ENCODE data around the gene ACKR2.

The ACKR2 gene

GRCh38 chr3:42853739-42854302 lies 44.6 kb downstream of the ACKR2 start:
- Mint-ChIP-seq H3K27ac (no peak overlapping the region), H3K9me3 (no peaks in the 10 kb centered on the region), H3K36me3 (ENCODE audit: low read depth) (no peaks in the 10 kb centered on the region), H3K4me3 (no peak overlapping the region), H3K4me1 (ENCODE audit: low read depth) (no peaks in the 10 kb centered on the region), H3K27me3 (peaks cover 8% of the 10 kb centered on the region)

- H3K36me3 Mint-ChIP-seq (ENCODE audit: low read depth): no peaks in the 10 kb centered on the region
- no peaks in the 10 kb centered on the region for H3K4me1 Mint-ChIP-seq (ENCODE audit: low read depth)
Measured at GRCh38 chr3:42855219-42855546, 45.9 kb downstream of the ACKR2 start.

DNA sequence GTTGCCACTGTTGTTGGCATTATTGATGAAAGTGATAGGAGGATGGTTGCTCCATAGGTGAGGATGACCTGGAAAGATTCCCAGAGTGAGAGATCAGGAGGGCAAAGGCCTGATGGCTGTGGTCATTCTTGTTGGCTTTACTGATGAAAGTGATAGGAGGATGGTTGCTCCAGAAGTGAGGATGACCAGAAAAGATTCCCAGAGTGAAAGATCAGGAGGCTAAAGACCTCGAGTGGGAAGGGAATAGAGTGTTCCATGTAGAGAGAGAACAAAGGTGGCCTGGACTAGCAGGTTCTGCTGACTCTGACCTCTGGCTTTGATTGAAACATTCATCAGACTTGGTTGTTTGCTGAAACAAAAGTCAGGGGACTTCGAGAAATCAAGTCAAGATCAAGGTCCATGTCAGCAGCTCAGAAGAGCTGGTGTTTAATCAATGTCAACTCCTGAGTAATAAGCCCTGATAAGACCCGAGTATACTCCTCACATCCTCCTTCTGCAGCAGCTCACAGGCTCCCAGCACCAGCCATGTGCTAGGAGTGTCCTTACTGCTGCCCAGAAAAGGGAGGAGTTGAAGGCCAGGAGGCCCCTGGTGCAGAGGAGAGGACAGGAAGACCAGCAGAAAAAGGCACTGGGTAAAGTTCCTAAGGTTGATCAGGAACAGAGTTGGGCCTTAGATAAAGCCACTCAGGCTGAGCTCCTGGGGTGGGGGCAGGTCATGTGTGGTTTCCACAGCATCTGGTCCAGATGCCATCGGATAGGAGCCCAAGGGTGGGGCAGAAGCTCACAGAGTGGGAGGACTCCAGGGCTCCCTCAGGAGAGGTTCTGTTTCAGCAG lies 46.5 kb downstream of the ACKR2 start:
- Mint-ChIP-seq H3K9me3 (no peaks in the 10 kb centered on the region), H3K36me3 (ENCODE audit: low read depth) (no peaks in the 10 kb centered on the region), H3K27me3 (peaks cover 12% of the 10 kb centered on the region), H3K4me3 (no peak overlapping the region), H3K27ac (no peak overlapping the region), H3K4me1 (ENCODE audit: low read depth) (no peaks in the 10 kb centered on the region)

More at GRCh38 chr3:42855219-42855546, 45.9 kb downstream of the ACKR2 start:
- Mint-ChIP-seq H3K27me3 (peaks cover 12% of the 10 kb centered on the region), H3K9me3 (no peaks in the 10 kb centered on the region), H3K4me3 (no peak overlapping the region), H3K27ac (no peak overlapping the region)

DNA sequence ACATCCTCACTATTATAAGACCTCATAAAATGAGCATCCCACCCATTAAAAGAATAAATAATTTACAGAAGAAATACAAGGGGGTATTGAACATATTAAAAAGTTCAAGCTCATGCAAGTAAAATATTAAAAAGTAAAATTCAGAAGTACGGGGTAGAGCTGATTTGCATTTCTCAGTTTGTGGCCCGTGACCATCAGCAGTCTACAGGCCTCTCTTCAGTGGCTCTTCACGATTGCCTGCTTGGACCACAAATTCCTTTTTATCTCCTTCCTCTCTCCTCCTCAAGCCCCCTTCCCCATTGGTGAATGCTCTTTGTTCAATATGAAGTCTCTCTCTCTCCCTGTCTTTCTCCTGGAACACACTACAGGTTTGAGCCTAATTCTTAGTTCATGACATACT lies 47.3 kb downstream of the ACKR2 start:
- Mint-ChIP-seq H3K4me3 (no peak overlapping the region), H3K27me3 (peaks cover 12% of the 10 kb centered on the region), H3K9me3 (no peaks in the 10 kb centered on the region), H3K4me1 (ENCODE audit: low read depth) (no peaks in the 10 kb centered on the region), H3K36me3 (ENCODE audit: low read depth) (no peaks in the 10 kb centered on the region), H3K27ac (no peak overlapping the region)

DNA sequence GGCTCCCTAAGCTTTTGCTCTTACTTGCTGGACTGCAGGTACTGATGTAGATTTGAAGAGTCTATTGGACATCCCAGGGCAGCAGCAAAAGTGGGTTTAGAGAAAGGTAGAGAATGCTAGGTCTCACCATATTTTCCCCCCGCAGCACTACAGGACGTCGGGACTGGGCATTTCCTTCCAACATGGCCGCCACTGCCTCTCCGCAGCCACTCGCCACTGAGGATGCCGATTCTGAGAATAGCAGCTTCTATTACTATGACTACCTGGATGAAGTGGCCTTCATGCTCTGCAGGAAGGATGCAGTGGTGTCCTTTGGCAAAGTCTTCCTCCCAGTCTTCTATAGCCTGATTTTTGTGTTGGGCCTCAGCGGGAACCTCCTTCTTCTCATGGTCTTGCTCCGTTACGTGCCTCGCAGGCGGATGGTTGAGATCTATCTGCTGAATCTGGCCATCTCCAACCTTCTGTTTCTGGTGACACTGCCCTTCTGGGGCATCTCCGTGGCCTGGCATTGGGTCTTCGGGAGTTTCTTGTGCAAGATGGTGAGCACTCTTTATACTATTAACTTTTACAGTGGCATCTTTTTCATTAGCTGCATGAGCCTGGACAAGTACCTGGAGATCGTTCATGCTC lies 55.2 kb downstream of the ACKR2 start:
- no peak overlapping the region for H3K27ac Mint-ChIP-seq
- H3K4me1 Mint-ChIP-seq (ENCODE audit: low read depth): no peaks in the 10 kb centered on the region
- no peak overlapping the region for H3K4me3 Mint-ChIP-seq
- H3K27me3 Mint-ChIP-seq: peaks cover 3% of the 10 kb centered on the region
- no peaks in the 10 kb centered on the region for H3K9me3 Mint-ChIP-seq
- H3K36me3 Mint-ChIP-seq (ENCODE audit: low read depth): no peaks in the 10 kb centered on the region

GRCh38 chr3:42865256-42865655 lies 56.0 kb downstream of the ACKR2 start:
- Mint-ChIP-seq H3K9me3 (no peaks in the 10 kb centered on the region), H3K36me3 (ENCODE audit: low read depth) (no peaks in the 10 kb centered on the region), H3K4me3 (no peak overlapping the region), H3K27me3 (no peaks in the 10 kb centered on the region), H3K4me1 (ENCODE audit: low read depth) (no peaks in the 10 kb centered on the region), H3K27ac (no peak overlapping the region)

GRCh38 chr3:42867138-42867537 lies 57.9 kb downstream of the ACKR2 start:
- H3K36me3 Mint-ChIP-seq (ENCODE audit: low read depth): no peaks in the 10 kb centered on the region
- no peak overlapping the region for H3K4me3 Mint-ChIP-seq
- no peaks in the 10 kb centered on the region for H3K27me3 Mint-ChIP-seq
- H3K4me1 Mint-ChIP-seq (ENCODE audit: low read depth): no peaks in the 10 kb centered on the region
- no peaks in the 10 kb centered on the region for H3K9me3 Mint-ChIP-seq
- H3K27ac Mint-ChIP-seq: no peak overlapping the region

DNA sequence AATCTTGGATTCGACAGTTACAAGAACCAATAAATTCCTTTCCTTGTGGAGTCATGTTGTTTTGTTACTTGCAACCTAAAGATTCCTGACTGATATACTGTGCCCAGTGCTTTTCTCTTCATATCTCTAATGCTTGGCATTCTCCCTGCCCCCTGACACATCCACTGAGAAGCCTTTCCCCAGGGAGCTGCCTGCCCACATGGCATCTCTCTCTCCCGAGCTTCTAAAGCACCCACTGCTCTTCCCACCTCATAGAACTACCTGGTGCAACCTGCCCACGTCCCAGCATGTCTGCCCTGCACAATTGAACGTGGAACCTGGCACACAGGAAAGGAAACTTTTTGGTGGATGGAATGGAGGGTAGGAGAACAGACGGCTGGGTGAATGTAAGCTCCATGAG lies 59.6 kb downstream of the ACKR2 start:
- Mint-ChIP-seq H3K4me1 (ENCODE audit: low read depth) (no peaks in the 10 kb centered on the region), H3K4me3 (no peak overlapping the region), H3K27me3 (peaks cover 3% of the 10 kb centered on the region), H3K9me3 (no peaks in the 10 kb centered on the region), H3K27ac (no peak overlapping the region), H3K36me3 (ENCODE audit: low read depth) (no peaks in the 10 kb centered on the region)

- no peak overlapping the region for H3K27ac Mint-ChIP-seq
- no peak overlapping the region for H3K4me3 Mint-ChIP-seq
- H3K27me3 Mint-ChIP-seq: peaks cover 3% of the 10 kb centered on the region
- no peaks in the 10 kb centered on the region for H3K4me1 Mint-ChIP-seq (ENCODE audit: low read depth)
- no peaks in the 10 kb centered on the region for H3K9me3 Mint-ChIP-seq
- H3K36me3 Mint-ChIP-seq (ENCODE audit: low read depth): no peaks in the 10 kb centered on the region
Measured at GRCh38 chr3:42871592-42872196, 62.4 kb downstream of the ACKR2 start.

DNA sequence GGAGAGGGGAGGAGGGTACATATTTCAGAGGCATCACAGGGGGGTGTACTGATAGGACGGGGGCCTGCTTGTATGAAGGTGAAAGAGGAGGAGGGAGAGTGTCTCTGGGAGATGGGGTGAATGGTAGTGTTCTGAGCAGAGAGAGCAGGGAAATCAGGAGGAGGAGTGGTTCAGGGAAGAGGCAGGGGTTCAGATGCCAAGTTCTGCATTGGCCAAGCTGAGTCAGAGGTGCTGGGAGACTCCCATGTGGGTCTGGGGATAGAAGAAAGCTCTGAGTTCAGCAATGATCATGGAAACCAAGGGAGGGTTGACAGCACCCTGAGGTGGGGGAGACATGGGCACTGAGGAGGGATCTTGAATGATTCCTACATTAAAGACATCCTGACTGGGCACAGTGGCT lies 63.5 kb downstream of the ACKR2 start:
- no peaks in the 10 kb centered on the region for H3K36me3 Mint-ChIP-seq (ENCODE audit: low read depth)
- no peaks in the 10 kb centered on the region for H3K9me3 Mint-ChIP-seq
- H3K27me3 Mint-ChIP-seq: peaks cover 3% of the 10 kb centered on the region
- H3K27ac Mint-ChIP-seq: no peak overlapping the region
- H3K4me3 Mint-ChIP-seq: no peak overlapping the region
- no peaks in the 10 kb centered on the region for H3K4me1 Mint-ChIP-seq (ENCODE audit: low read depth)

- Mint-ChIP-seq H3K9me3 (no peaks in the 10 kb centered on the region), H3K4me1 (ENCODE audit: low read depth) (no peaks in the 10 kb centered on the region), H3K27ac (no peak overlapping the region), H3K27me3 (peaks cover 3% of the 10 kb centered on the region), H3K36me3 (ENCODE audit: low read depth) (no peaks in the 10 kb centered on the region), H3K4me3 (no peak overlapping the region)
Measured at GRCh38 chr3:42873221-42873982, 64.2 kb downstream of the ACKR2 start.

DNA sequence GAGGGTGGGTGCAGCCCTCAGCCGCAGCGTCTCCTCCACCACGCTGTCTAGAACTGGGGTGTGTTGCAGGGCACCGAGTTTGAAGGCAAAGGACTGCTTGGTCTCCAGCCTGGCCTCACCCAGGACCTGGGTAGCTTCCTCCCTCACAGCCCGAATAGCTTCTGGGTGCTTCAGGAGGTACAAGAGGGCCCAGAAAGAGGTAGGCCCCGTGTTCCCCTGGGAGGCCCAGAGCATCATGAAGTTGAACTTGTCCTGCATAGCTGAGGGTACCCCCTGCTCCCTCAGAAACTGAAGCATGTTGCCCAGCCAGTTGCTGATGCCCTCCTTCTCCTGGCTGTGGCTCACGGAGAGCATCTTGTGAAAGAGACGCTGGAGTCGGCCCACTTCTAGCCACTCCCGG lies 65.5 kb downstream of the ACKR2 start:
- Mint-ChIP-seq H3K4me3 (no peak overlapping the region), H3K4me1 (ENCODE audit: low read depth) (no peaks in the 10 kb centered on the region), H3K36me3 (ENCODE audit: low read depth) (no peaks in the 10 kb centered on the region), H3K27ac (no peak overlapping the region), H3K9me3 (no peaks in the 10 kb centered on the region), H3K27me3 (peaks cover 7% of the 10 kb centered on the region)

DNA sequence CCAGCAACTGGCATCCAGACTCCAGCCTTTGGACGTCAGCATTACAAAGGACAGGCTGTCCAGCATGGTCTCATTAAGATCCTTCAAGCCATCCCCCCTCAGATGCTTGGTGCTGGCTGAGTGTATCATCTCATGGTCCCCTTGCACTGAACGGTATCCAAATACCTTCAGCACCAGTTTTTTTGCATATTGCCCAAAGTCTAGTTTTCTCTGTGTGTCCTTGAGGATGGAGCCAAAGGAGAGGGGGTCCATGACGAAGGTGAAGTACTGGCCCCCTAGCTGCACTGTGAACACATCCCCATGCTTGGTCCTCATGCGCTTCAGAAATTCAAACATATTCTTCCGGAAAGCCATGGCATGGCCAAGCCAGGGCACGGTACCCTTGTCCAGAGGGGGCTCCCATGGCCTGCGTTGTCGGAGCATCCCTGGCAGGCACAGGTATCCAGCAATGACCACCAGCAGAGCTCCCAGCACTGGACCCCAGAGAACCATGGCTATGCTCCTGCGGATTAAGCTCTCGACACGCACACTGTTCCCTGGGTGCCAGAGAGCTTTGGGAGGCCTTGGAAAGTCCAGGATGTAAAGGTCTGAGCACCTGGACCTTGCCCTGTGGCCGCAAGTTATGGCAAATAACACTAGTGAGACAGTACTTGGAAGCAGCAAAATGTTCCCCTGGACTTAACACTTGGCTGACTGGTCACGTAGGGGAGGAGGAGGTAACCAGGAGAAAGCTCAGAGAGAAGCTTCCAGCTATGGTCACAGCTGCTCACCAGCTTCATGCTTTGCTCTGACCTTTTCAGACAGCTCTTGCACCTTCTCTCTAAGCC lies 66.3 kb downstream of the ACKR2 start, which contains the start of gene CYP8B1:
TSS of gene CYP8B1 (minus strand) at position 555 of the 827 bp plus-strand sequence. CDS start at position 492, 63 bp downstream.
- Mint-ChIP-seq H3K27ac (no peak within 1 kb of the TSS), H3K4me3 (no peak within 1 kb of the TSS), H3K4me1 (ENCODE audit: low read depth) (no peaks in the 10 kb centered on the region), H3K36me3 (ENCODE audit: low read depth) (no peaks in the 10 kb centered on the region), H3K27me3 (peaks cover 7% of the 10 kb centered on the region), H3K9me3 (no peaks in the 10 kb centered on the region)

GRCh38 chr3:42876401-42876800 lies 67.2 kb downstream of the ACKR2 start:
- H3K9me3 Mint-ChIP-seq: no peaks in the 10 kb centered on the region
- H3K36me3 Mint-ChIP-seq (ENCODE audit: low read depth): no peaks in the 10 kb centered on the region
- no peak overlapping the region for H3K27ac Mint-ChIP-seq
- H3K4me3 Mint-ChIP-seq: no peak overlapping the region
- peaks cover 5% of the 10 kb centered on the region for H3K4me1 Mint-ChIP-seq (ENCODE audit: low read depth)
- peaks cover 7% of the 10 kb centered on the region for H3K27me3 Mint-ChIP-seq
